Measurements from ENCODE around the gene TMEM232. TPM values are rescaled to one million over a fixed set of nuclear protein-coding genes. Genes with fewer than 3 reads are reported as not detected.
"Not testable (repeated sequence)": the region's sequence is repeated elsewhere in the genome, so short reads cannot be mapped to it uniquely, and the experiment has no call there.

TMEM232 gene
- total RNA-seq, 2 donors from 2014 or later: 3.9 to 4.2 TPM

DNA sequence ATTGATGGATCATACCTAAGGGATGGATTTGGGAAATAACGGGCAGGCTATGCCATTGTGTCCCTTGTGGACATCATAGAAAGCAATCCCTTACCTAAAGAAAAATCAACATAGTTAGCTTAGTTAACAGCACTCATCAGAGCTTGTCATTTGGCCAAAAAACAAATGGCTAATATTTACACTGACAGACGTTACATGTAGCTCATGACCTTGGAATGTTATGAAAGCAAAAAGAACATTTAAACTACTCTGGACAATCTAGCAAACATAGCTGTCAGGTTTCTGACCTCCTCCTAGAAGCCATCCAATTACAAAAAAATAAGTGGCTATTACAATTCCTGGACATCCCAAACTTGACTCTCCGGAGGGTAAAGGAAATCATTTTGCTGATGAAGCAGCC is 23.8 kb downstream of the TMEM232 start:
- no peak overlapping the region for H3K9ac ChIP-seq (ENCODE audit: extremely low read depth, low read length, poor library complexity, severe bottlenecking)
- H3K9me3 Mint-ChIP-seq: no peaks in the 10 kb centered on the region
- 92% methylated on average over 3 of the region's 3 CpGs; no CpG with 5 or more reads in 1 of the 2 experiments for WGBS, 2 experiments (ENCODE audit: insufficient coverage in 1 of 2, insufficient read length in 1 of 2)

DNA sequence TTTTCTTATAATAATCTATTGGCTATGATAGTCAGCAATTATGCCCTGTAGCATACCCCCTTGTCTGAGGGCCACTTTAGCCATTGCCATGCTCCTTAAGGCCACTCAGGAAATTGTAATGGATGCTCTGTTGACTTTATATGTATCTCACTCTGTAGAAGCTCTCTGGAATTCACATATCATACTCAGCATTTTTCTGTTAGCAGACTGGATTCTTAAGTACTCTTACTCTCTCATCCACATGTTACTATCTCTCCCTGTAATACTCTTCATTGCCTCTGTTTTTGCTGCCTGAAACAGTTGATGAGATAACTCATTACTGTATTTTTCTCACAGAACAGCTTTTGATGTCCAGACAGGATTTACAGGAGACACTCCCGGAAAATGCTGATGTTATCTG is 24.2 kb downstream of the TMEM232 start:
- H3K9ac ChIP-seq (ENCODE audit: extremely low read depth, low read length, poor library complexity, severe bottlenecking): no peak overlapping the region
- WGBS, 2 experiments (ENCODE audit: insufficient coverage in 1 of 2, insufficient read length in 1 of 2): 100% methylated on average over 1 of the region's 1 CpG; no CpG with 5 or more reads in 1 of the 2 experiments
- no peak overlapping the region for H3K4me3 Mint-ChIP-seq
- DNase-seq: no peak
- no peaks in the 10 kb centered on the region for H3K4me1 Mint-ChIP-seq
- H3K27me3 Mint-ChIP-seq (ENCODE audit: insufficient read depth): no peaks in the 10 kb centered on the region
- no peak overlapping the region for H3K27ac Mint-ChIP-seq
- H3K4me3 ChIP-seq (ENCODE audit: low read length): no peak overlapping the region
- no peaks in the 10 kb centered on the region for H3K27me3 ChIP-seq (ENCODE audit: control insufficient read depth, insufficient read depth, low read length, poor library complexity, severe bottlenecking)
- H3K27ac ChIP-seq (ENCODE audit: low read depth, low read length): no peak overlapping the region
- no peaks in the 10 kb centered on the region for H3K36me3 Mint-ChIP-seq (ENCODE audit: low read depth)
- H3K9me3 ChIP-seq (ENCODE audit: control insufficient read depth, low read length): no peaks in the 10 kb centered on the region
- H3K36me3 ChIP-seq (ENCODE audit: control insufficient read depth, insufficient read depth, low read length): no peaks in the 10 kb centered on the region
- H3K9me3 Mint-ChIP-seq: no peaks in the 10 kb centered on the region
- TF ChIP-seq CTCF (conservative IDR thresholded peaks at IDR 0.05): no peak
- no peaks in the 10 kb centered on the region for H3K4me1 ChIP-seq (ENCODE audit: control insufficient read depth, insufficient read depth, low read length)

More for the DNA sequence above, 23.8 kb downstream of the TMEM232 start:
- Histone ChIP-seq H3K4me1 (ENCODE audit: control insufficient read depth, insufficient read depth, low read length) (no peaks in the 10 kb centered on the region), H3K4me3 (ENCODE audit: low read length) (no peak overlapping the region), H3K36me3 (ENCODE audit: control insufficient read depth, insufficient read depth, low read length) (no peaks in the 10 kb centered on the region), H3K27ac (ENCODE audit: low read depth, low read length) (no peak overlapping the region), H3K9me3 (ENCODE audit: control insufficient read depth, low read length) (no peaks in the 10 kb centered on the region), H3K27me3 (ENCODE audit: control insufficient read depth, insufficient read depth, low read length, poor library complexity, severe bottlenecking) (no peaks in the 10 kb centered on the region)
- H3K27ac Mint-ChIP-seq: no peak overlapping the region
- no peak overlapping the region for H3K4me3 Mint-ChIP-seq
- TF ChIP-seq CTCF (conservative IDR thresholded peaks at IDR 0.05): no peak
- no peaks in the 10 kb centered on the region for H3K4me1 Mint-ChIP-seq
- no peaks in the 10 kb centered on the region for H3K36me3 Mint-ChIP-seq (ENCODE audit: low read depth)
- H3K27me3 Mint-ChIP-seq (ENCODE audit: insufficient read depth): no peaks in the 10 kb centered on the region
- no peak for DNase-seq

DNA sequence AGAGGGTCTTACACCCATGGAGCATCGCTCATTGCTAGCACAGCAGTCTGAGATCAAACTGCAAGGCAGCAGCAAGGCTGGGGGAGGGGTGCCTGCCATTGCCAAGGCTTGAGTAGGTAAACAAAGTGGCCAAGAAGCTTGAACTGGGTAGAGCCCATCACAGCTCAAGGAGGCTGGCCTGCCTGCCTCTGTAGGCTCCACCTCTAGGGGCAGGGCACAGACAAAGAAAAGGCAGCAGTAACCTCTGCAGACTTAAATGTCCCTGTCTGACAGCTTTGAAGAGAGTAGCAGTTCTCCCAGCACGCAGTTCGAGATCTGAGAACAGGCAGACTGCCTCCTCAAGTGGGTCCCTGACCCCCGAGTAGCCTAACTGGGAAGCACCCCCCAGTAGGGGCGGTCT is 33.8 kb downstream of the TMEM232 start:
- H3K4me1 Mint-ChIP-seq; H3K4me3 Mint-ChIP-seq; H3K27me3 ChIP-seq (ENCODE audit: control insufficient read depth, insufficient read depth, low read length, poor library complexity, severe bottlenecking); H3K36me3 ChIP-seq (ENCODE audit: control insufficient read depth, insufficient read depth, low read length); H3K9me3 Mint-ChIP-seq; H3K27ac ChIP-seq (ENCODE audit: low read depth, low read length); H3K9me3 ChIP-seq (ENCODE audit: control insufficient read depth, low read length); H3K9ac ChIP-seq (ENCODE audit: extremely low read depth, low read length, poor library complexity, severe bottlenecking); H3K4me3 ChIP-seq (ENCODE audit: low read length); H3K4me1 ChIP-seq (ENCODE audit: control insufficient read depth, insufficient read depth, low read length); H3K36me3 Mint-ChIP-seq (ENCODE audit: low read depth); H3K27me3 Mint-ChIP-seq (ENCODE audit: insufficient read depth): not testable (repeated sequence)
- peak overlapping the region; percentile 72 for H3K27ac Mint-ChIP-seq
- peak; percentile 57 for TF ChIP-seq CTCF (conservative IDR thresholded peaks at IDR 0.05)
- 71 to 88% methylated on average over 5 of the region's 5 CpGs for WGBS, 2 experiments (ENCODE audit: insufficient coverage in 1 of 2, insufficient read length in 1 of 2)
- DNase-seq: peak; percentile 78

DNA sequence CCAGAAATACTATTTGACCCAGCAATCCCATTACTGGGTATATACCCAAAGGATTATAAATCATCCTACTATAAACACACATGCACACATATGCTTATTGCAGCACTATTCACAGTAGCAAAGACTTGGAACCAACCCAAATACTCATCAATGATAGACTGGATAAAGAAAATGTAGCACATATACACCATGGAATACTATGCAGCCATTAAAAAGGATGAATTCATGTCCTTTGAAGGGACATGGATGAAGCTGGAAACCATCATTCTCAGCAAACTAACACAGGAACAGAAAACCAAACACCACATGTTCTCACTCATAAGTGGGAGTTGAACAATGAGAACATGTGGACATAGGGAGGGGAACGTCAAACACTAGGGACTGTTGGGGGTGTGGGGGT is 35.9 kb downstream of the TMEM232 start:
- H3K36me3 Mint-ChIP-seq (ENCODE audit: low read depth); H3K27ac Mint-ChIP-seq; H3K9me3 Mint-ChIP-seq; H3K27me3 Mint-ChIP-seq (ENCODE audit: insufficient read depth); H3K36me3 ChIP-seq (ENCODE audit: control insufficient read depth, insufficient read depth, low read length); H3K9me3 ChIP-seq (ENCODE audit: control insufficient read depth, low read length); H3K9ac ChIP-seq (ENCODE audit: extremely low read depth, low read length, poor library complexity, severe bottlenecking); H3K4me3 Mint-ChIP-seq; H3K27me3 ChIP-seq (ENCODE audit: control insufficient read depth, insufficient read depth, low read length, poor library complexity, severe bottlenecking); H3K4me1 ChIP-seq (ENCODE audit: control insufficient read depth, insufficient read depth, low read length); DNase-seq; H3K4me3 ChIP-seq (ENCODE audit: low read length); H3K27ac ChIP-seq (ENCODE audit: low read depth, low read length): not testable (repeated sequence)
- peaks cover 13% of the 10 kb centered on the region for H3K4me1 Mint-ChIP-seq
- WGBS, 2 experiments (ENCODE audit: insufficient coverage in 1 of 2, insufficient read length in 1 of 2): 100% methylated on average over 1 of the region's 1 CpG; no CpG with 5 or more reads in 1 of the 2 experiments

Measured in endodermal cell (in vitro differentiated cells).